Gastroesophageal sphincter (tissue), 3 donors: ENCODE measurements around the gene IFT122.

Experiments used
- CTCF ChIP-seq, 4 experiments: fragments of 200-600 bp in 2 of 4; fragments of 450-650 bp in 2 of 4; sonication (generic) in 1 of 4; IDR thresholded peaks; one replicate each; pipeline ENCODE4 v1.5.1; 2017 to 2019; ENCODE audit warnings: antibody characterized with exemption in 4 of 4, mild to moderate bottlenecking in 2 of 4, moderate library complexity in 2 of 4
- EP300 ChIP-seq: sonication (generic); formaldehyde crosslinking; IDR thresholded peaks from one replicate; pipeline ENCODE4 v1.6.1; 2017; ENCODE audit warnings: antibody characterized with exemption, mild to moderate bottlenecking
- POLR2A ChIP-seq, 2 donors: fragments of 450-650 bp; IDR thresholded peaks; one replicate each; pipeline ENCODE4 v1.6.1; 2017; ENCODE audit warnings: antibody characterized with exemption in 2 of 2, mild to moderate bottlenecking in 2 of 2, moderate library complexity in 1 of 2
- POLR2AphosphoS5 ChIP-seq: sonication (generic); formaldehyde crosslinking; IDR thresholded peaks from one replicate; pipeline ENCODE4 v1.6.1; 2017; ENCODE audit warnings: antibody characterized with exemption

- no peak for TF ChIP-seq POLR2AphosphoS5
- no peak for TF ChIP-seq CTCF (IDR thresholded peaks at IDR 0.05)
- TF ChIP-seq POLR2A (IDR thresholded peaks at IDR 0.05) = no peak
- no peak for TF ChIP-seq EP300
Measured at GRCh38 chr3:129558081-129558771, 118.2 kb downstream of the IFT122 start.
